ENCODE data around the gene ENG.

ENG gene

GRCh38 chr9:127812011-127812410 lies 42.4 kb downstream of the ENG start:
- no peak for DNase-seq

DNA sequence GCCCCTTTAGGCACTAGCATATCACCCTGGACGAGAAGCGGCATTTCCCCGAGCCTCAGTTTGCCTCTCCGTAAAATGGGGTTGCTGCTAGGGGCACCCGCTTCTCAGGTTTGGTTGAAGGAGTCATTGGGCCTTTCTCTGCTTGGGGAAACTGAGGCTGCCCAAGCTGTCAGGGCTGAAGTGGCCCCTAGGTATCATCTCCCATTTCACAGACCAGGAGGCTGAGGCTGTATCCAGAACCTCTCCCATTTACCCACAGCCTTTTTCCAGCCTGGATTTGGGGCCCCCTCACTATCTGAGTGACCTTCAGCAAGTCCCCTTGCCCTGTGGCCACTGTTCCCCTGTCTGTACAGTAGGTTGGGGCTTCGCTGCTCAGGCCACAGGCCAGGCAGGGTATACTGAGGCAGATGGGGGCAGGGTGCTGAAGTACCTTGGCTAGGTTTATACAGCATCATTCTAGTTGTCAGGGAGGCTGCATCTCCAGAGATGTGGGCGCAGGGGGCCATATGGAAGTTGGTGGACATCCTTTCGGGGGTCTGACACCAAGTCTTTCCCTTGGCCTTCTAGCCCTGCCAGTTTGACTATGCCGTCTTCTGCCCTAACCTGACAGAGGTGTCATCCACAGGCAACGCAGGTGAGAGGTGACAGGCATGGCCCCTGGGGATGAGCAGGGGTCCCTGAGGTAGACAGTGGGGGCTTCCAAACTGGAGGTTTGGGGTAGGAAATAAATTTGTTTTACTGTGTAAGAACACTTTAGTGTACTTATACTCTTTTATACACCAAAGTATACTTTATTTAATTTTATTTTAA lies 43.9 kb downstream of the ENG start:
- DNase-seq = no peak

- DNase-seq = peak; percentile 59
Measured at GRCh38 chr9:127809540-127810377, 44.7 kb downstream of the ENG start.

- no peak for DNase-seq
Measured at GRCh38 chr9:127809002-127809539, 45.4 kb downstream of the ENG start.

DNA sequence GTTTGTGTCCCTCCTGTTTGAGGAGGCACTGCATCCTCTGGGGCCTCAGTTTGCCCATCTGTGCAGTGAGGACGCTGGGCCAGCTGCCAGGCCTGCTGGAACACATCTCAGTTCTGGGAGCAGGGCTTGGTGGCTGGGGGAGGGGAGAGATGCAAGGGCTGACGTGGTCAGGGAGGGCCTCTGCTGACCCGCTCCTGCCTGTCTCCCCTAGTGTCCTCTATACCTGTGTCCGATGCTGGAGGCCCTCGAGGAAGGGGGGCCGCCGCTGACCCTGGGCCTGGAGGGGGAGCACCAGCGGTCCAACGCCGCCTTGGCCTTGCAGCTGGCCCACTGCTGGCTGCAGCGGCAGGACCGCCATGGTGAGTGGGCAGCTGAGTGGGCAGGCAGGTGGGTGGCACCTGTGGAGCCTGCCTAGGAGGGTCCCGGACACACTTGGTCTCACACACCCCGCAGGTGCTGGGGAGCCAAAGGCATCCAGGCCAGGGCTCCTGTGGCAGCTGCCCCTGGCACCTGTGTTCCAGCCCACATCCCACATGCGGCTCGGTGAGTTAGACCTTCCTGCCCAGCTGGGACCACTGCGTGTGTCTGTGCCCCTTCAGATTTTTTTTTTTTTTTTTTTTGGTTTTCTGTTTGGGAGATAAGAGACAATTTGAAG lies 46.0 kb downstream of the ENG start:
- DNase-seq = no peak

DNA sequence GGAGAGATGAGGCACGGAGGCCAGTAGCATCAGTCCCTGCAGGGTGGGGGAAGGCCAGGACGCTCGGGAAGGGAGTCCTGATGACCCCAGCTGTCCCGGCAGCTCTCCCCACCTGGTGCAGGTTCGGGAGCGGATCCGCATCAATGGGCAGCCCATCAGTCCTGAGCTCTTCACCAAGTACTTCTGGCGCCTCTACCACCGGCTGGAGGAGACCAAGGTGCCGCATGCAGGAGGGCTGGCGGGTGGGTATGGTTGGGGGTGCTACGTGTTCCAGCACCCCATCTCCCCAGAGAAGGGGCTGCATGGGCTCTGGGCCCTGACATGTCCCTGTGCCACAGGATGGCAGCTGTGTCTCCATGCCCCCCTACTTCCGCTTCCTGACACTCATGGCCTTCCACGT lies 47.6 kb downstream of the ENG start:
- no peak for DNase-seq

DNA sequence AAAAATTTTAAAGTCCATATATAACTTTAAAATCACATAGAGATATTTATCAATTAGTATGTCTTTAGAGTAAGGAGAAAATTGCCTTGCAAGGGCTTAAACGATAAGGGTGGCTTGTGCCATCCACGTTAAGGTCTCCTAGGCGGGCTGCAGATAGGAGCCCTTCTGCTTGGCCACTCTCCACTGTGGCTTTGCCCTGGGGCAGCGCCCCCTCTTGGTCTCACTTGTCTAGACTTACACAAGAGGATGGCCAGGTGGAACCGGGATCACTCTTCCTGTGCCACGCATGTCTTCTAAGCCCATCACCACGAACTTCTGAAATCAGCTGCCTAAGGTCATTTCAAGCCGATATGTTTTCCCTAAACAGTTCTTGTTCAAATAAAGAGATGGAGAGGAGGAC lies 48.8 kb downstream of the ENG start:
- DNase-seq = no peak

GRCh38 chr9:127803507-127804352 lies 50.7 kb downstream of the ENG start:
- no peak for DNase-seq

DNA sequence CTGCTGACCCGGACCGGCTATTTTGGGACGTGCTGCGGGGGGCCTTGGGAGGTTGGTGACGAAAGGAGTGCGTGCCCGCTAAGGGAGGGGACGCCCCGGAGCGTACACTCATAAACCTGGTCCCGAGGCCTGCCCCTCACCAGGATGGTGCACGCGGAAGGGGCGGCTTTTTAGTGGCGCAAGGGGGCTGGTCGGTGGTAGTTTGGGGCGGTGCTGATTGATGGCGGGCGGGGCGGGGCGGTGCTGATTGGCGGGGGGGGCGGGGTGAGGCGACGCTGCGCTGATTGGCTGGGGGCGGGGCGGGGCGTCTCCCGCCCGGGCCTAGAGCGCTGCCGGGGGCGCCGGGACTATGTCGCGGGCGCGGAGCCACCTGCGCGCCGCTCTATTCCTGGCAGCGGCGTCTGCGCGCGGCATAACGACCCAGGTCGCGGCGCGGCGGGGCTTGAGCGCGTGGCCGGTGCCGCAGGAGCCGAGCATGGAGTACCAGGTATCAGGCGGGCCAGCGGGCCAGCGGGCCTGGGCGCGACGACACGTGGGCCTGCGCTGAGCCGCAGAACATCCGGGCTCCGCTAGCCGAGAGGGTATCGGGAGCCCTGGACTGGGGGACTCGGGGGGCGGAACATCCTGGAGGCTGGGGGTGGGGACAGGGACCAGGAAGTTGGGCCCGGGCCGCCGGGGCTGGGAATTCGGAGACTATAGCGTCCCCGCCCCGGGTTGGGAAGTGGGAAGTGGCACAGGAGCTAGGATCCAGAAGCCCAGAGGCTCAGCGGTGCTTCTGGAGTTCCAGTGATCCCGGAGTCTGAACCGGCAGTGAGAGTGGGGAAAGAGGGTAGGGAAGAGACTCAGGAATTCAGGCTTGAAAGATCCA lies 51.6 kb downstream of the ENG start, which contains the start of gene FPGS:
TSS of gene FPGS (plus strand) at position 307 of the 868 bp plus-strand sequence. CDS start at position 350, 43 bp downstream.
- peak; percentile 93 for DNase-seq

GRCh38 chr9:127801955-127802575 lies 52.4 kb downstream of the ENG start:
- DNase-seq = no peak

GRCh38 chr9:127796852-127797370 lies 57.5 kb downstream of the ENG start:
- DNase-seq = no peak

GRCh38 chr9:127796225-127796813 lies 58.1 kb downstream of the ENG start:
- peak; percentile 31 for DNase-seq

DNA sequence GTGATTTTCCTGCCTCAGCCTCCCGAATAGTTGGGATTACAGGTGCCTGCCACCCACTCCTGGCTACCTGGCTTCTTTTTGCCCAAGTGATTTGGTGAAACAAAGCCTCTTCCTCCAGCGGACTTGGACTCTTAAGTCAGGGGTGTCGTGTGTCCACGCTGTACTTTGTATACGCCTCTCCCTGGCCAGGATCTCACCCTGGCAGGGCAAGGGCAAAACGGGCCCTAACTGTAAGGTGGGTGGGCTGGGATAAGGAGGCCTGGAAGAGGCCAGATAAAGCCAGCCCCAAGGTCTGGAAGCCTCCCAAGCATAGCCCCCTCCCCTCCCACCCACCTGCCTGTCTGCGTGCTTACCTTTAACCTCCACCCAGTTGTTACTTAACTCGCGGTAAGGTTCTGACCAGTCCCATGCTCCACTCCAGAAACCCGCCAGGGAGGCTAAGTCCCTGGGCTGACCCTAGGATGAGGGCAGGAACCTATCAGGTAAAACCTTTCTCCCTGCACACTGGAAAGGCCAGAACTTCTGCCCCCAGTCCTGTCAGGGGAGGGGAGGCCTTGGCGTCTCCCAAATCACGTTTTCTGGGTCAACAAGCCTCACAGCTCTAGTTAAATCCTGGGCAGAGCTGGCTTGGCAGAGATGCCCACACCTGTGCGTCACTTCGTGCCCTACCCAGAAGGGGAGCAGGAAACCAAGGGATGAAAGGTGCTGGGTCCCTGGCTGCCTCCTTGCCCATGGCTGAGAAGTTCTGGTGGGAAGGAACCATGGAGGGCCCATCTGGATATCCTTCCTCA lies 60.3 kb downstream of the ENG start:
- no peak for DNase-seq

DNA sequence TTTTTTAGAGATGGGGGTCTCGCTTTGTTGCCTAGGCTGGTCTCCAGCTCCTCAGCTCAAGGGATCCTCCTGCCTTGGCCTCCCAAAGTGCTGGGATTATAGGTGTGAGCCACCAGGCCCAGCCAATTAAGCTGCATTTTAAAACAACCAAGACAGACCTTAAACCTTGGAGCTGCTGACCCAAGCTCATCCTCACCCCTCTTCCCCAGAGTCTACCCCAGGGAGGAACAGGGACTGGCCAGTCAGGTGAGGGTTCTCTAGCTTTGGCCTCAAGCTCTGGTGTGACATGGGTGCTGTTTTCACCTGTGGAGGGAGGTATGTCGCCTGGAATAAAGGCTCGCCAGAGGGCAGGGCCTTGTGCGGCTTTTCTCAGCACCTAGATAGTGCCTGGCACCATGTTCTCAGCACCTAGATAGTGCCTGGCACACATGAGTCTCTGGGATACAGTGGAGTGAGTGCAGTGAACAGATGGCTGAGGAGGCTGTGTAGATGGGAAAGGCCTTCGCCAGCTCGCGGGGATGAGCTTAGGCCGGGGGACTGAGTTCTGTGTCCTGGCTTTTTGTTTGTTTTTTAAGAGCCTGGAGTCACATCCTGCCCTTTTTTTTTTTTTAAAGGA lies 61.3 kb downstream of the ENG start:
- DNase-seq = no peak

- DNase-seq = no peak
Measured at GRCh38 chr9:127792417-127793031, 61.9 kb downstream of the ENG start.

- DNase-seq = no peak
Measured at GRCh38 chr9:127791085-127791484, 63.4 kb downstream of the ENG start.

- no peak for DNase-seq
Measured at GRCh38 chr9:127790094-127790855, 64.2 kb downstream of the ENG start.
